AG10803 (cell line): Measurements from ENCODE around the gene MED12L.
A peak's percentile ranks its signal among the peaks of the same experiment; 100 is the strongest.
"Not testable (repeated sequence)": the region's sequence is repeated elsewhere in the genome, so short reads cannot be mapped to it uniquely, and the experiment has no call there.

Source experiments
- DNase-seq: peaks from one replicate; pipeline ENCODE4 v3.0.0; 2010; ENCODE audit warnings: low read depth
- H3K4me3 ChIP-seq: 2 replicates; pipeline ENCODE4 v1.5.1; 2011; ENCODE audit warnings: mild to moderate bottlenecking, low read length, control low read depth
- TF ChIP-seq, protein P1 (sequence below): conservative IDR thresholded peaks from 2 replicates; pipeline ENCODE4 v1.5.1; 2011; ENCODE audit warnings: mild to moderate bottlenecking, low read length, control low read depth, inconsistent platforms

The MED12L gene

DNA sequence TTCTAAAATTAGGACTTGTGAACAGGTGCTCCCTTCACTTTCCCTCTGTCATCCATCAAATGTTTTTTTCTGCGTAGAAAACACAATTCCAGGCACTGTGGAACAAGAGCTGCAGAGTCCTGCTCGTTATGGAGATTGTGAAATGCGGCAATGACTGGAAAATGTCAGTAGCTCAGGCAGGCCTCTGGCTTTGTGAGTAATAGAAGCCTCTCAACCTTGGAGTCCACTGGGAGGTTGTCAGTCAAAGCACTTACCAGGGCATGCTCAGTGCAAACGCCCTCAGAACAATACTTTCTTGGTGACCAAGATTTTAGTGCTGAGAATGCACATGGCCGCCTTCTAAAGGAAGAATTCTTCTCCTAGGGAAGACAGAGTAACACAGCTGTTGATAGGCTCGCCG lies 26.7 kb upstream of the MED12L start:
- H3K4me3 ChIP-seq, result no peak overlapping the region
- TF ChIP-seq, protein P1, sequence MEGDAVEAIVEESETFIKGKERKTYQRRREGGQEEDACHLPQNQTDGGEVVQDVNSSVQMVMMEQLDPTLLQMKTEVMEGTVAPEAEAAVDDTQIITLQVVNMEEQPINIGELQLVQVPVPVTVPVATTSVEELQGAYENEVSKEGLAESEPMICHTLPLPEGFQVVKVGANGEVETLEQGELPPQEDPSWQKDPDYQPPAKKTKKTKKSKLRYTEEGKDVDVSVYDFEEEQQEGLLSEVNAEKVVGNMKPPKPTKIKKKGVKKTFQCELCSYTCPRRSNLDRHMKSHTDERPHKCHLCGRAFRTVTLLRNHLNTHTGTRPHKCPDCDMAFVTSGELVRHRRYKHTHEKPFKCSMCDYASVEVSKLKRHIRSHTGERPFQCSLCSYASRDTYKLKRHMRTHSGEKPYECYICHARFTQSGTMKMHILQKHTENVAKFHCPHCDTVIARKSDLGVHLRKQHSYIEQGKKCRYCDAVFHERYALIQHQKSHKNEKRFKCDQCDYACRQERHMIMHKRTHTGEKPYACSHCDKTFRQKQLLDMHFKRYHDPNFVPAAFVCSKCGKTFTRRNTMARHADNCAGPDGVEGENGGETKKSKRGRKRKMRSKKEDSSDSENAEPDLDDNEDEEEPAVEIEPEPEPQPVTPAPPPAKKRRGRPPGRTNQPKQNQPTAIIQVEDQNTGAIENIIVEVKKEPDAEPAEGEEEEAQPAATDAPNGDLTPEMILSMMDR, result no peak
- DNase-seq, result no peak

- TF ChIP-seq, protein P1, result no peak
- peak; percentile 17 for DNase-seq
- H3K4me3 ChIP-seq, result no peak overlapping the region
Observed at GRCh38 chr3:151062611-151063010, 22.9 kb upstream of the MED12L start.

DNA sequence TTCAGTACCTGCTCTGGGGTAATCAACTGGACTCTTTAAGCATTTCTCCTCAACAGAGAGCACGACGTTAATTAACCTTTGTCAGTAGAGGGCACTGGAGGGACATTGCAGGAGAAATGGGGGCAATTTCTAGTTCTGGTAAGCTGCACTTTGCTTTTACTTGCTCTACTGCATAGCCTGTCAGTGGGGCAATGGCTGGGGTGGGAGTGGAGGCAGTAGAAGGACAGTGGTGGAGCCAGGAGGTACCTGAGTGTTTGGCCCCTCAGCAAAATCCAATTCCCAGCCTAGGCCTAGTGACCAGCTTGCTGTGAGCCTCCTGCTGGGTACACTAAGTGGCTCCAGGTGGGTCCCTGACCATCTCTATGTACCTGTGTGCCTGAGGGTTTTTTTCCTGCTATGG lies 18.3 kb upstream of the MED12L start:
- TF ChIP-seq, protein P1, result peak; percentile 18; the same call in 1 of the 2 replicates
- DNase-seq, result no peak
- H3K4me3 ChIP-seq, result no peak overlapping the region

DNA sequence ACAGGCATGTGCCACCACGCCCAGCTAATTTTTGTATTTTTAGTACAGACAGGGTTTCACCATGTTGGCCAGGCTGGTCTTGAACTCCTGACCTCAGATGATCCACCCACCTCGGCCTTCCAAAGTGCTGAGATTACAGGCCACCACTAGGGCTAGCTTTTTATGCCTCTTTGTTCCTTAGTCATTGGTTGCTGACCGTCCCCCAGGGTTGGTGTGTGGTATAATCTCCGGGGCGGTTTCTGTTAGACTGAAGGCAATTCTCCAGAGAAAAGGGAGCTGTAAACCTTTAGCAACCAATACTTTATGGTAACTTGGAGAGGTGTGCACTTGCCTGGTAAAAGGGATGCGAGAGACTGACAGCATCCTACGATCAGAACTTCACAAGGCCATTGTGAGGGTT lies 12.6 kb upstream of the MED12L start:
- not testable (repeated sequence) for H3K4me3 ChIP-seq, DNase-seq

- no peak for DNase-seq
- no peak overlapping the region for H3K4me3 ChIP-seq
- TF ChIP-seq, protein P1, result no peak
Observed at GRCh38 chr3:151074256-151074655, 11.2 kb upstream of the MED12L start.

GRCh38 chr3:151075869-151076562 lies 9.4 kb upstream of the MED12L start:
- DNase-seq, result no peak
- no peak overlapping the region for H3K4me3 ChIP-seq
- TF ChIP-seq, protein P1, result no peak

DNA sequence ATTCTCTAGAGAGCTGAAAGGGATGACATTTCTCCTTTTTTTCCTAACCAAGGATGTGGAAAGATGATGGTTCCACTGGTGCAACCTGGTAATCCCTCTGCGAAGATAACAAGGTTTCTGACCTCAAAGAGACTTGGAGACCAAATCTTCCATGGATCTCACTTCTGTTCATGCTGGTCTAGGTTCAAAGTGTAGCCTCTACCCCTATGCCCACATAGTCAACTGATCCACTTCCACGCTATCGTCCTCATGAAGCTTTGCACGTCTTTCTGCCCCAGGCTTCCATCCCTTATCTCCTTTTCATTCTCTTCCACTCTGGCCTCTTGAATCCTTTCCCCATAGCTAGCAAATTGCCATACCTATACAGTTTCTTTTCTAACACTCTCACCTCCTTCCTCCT lies 8.8 kb upstream of the MED12L start:
- TF ChIP-seq, protein P1, result no peak
- DNase-seq, result no peak
- H3K4me3 ChIP-seq, result no peak overlapping the region

- not testable (repeated sequence) for H3K4me3 ChIP-seq, DNase-seq
Observed at GRCh38 chr3:151081082-151081481, 4.4 kb upstream of the MED12L start.
